Activated T-cell treated with anti-CD3 and anti-CD28 coated beads for 4 hours (primary cell): ENCODE measurements around the gene PKNOX2.

ENCODE experiments used
- DNase-seq: peaks from one replicate; pipeline ENCODE4 v3.0.0-alpha.2; 2020

Gene PKNOX2

DNA sequence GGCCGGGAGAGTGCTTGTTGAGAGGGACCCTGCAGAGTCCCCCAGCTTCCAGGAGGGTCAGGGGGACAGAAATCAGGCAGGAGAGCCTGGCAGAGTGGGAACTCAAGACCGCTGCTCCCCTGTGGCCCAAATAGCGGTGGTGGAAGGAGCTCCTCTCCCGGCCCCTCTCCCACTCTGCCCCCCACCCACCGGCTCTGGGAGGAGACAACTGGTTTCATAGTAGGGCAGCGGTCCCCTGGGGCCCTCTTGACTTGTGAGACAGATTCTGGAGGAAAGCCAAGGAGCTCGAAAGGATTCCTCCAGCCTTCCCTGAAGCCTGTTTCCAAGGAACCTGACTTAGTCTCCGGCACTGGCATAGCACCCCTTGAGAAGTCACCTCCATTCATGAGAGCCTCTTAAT is 10.1 kb downstream of the PKNOX2 start:
- no peak for DNase-seq

GRCh38 chr11:125175166-125175565 is 10.6 kb downstream of the PKNOX2 start:
- DNase-seq = no peak

- no peak for DNase-seq
Observed at GRCh38 chr11:125175896-125176575, 11.5 kb downstream of the PKNOX2 start.

GRCh38 chr11:125176866-125177265 is 12.3 kb downstream of the PKNOX2 start:
- no peak for DNase-seq

GRCh38 chr11:125177543-125177942 is 13.0 kb downstream of the PKNOX2 start:
- no peak for DNase-seq

GRCh38 chr11:125179346-125179745 is 14.8 kb downstream of the PKNOX2 start:
- no peak for DNase-seq

- no peak for DNase-seq
Observed at GRCh38 chr11:125179895-125180294, 15.3 kb downstream of the PKNOX2 start.

GRCh38 chr11:125180413-125181305 is 16.1 kb downstream of the PKNOX2 start:
- DNase-seq = no peak

- DNase-seq = no peak
Observed at GRCh38 chr11:125182573-125182972, 18.0 kb downstream of the PKNOX2 start.

DNA sequence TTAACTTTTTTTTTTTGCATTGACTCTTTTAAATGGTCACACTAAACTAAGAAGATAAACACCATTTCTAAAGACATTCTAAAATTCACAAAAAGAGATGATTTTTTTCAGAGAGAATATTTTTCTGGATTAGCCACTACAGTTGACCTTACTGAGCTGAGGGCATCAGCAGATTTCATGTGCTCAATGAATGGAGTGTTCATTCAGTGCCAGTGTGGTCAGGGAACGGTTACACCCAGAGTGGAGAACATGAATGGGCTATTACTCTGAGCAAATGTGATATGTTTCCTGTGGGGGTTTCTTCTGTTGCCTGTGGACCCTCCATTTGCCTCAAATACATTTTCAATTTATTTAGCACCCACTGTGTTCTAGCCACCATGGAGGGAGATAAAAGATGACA is 19.1 kb downstream of the PKNOX2 start:
- no peak for DNase-seq

DNA sequence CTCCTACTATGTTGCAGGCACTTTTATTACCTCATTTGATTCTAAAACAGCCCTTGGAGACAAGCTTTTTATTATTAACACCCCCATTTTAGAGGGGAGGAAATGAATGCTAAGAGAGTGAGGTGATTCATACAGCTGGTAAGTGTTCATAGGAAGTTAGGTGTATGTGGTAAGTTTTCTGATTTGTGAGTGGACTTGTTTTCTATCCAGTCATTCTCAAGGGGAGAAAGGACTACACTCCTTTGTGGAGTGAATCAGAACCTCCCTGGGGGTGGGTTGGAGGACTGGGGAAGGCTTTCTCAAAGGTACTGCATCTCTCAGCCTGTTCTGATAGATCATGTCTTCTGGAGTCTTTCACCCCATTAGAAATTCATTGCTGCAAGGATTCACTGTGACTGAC is 23.5 kb downstream of the PKNOX2 start:
- DNase-seq = no peak

- DNase-seq = no peak
Observed at GRCh38 chr11:125190566-125190965, 26.0 kb downstream of the PKNOX2 start.

- DNase-seq = no peak
Observed at GRCh38 chr11:125192183-125192582, 27.6 kb downstream of the PKNOX2 start.

GRCh38 chr11:125192717-125193415 is 28.3 kb downstream of the PKNOX2 start:
- DNase-seq = no peak

GRCh38 chr11:125193416-125193726 is 28.8 kb downstream of the PKNOX2 start:
- DNase-seq = no peak

DNA sequence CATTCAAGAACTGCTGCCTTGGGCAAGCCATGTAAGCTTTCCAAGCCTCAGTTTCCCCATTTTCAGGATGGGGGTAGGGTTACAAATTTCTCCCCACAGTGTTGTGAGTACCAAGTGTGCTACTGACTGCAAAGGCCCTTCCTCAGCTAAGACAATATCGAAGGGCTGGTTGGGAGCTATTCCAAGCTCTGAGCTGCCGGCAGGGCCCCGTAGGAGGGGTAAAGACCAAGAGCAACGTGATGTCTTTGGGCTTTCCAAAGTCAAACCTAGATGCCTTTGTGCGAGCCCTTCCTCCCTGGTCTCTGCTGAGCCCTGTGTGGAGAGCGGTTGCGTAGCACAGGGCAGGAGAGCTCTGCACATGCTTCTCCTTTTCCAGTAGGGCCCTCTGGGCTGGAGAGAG is 29.3 kb downstream of the PKNOX2 start:
- DNase-seq = no peak

GRCh38 chr11:125199915-125200314 is 35.4 kb downstream of the PKNOX2 start:
- no peak for DNase-seq

GRCh38 chr11:125200441-125200840 is 35.9 kb downstream of the PKNOX2 start:
- no peak for DNase-seq

- DNase-seq = no peak
Observed at GRCh38 chr11:125201525-125202141, 37.1 kb downstream of the PKNOX2 start.

GRCh38 chr11:125202362-125202880 is 37.9 kb downstream of the PKNOX2 start:
- no peak for DNase-seq

DNA sequence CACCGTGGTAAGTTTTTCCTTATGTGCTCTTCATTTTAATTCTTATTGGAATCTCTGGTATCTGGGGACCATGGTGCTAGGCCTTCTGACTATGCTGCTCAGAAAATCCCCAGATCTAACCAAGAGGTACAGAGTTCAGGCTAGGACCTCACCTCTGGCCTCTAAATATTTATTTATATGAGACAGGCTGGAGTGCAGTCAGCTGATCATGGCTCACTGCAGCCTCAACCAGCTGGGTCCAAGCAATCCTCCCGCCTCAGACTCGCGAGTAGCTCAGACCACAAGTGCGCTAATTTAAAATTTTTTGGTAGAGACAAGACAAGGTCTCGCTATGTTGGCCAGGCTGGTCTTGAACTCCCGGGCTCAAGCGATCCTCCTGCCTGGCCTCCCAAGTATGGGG is 38.4 kb downstream of the PKNOX2 start:
- no peak for DNase-seq

- DNase-seq = no peak
Observed at GRCh38 chr11:125207866-125208425, 43.4 kb downstream of the PKNOX2 start.

GRCh38 chr11:125210066-125210465 is 45.5 kb downstream of the PKNOX2 start:
- DNase-seq = no peak
